Neuronal stem cell (in vitro differentiated cells): Measurements from ENCODE around the gene HADHB.

Experiments used
- DNase-seq: peaks from one replicate; pipeline ENCODE4 v3.0.0-alpha.2; 2013; ENCODE audit warnings: low spot score
- H2AFZ ChIP-seq: one replicate; pipeline ENCODE4 v1.6.1; 2013; ENCODE audit warnings: mild to moderate bottlenecking, low read length, inconsistent platforms
- H2AK5ac ChIP-seq: 2 replicates; pipeline ENCODE4 v1.6.1; 2013; ENCODE audit warnings: low read depth, mild to moderate bottlenecking, inconsistent platforms, low read length, moderate library complexity, mixed read lengths
- H2BK120ac ChIP-seq: 2 replicates; pipeline ENCODE4 v1.6.1; 2013; ENCODE audit warnings: low read depth, mild to moderate bottlenecking, inconsistent platforms, low read length, moderate library complexity, mixed read lengths
- H2BK12ac ChIP-seq: one replicate; pipeline ENCODE4 v1.6.1; 2013; ENCODE audit warnings: low read length, inconsistent platforms
- H2BK15ac ChIP-seq: 2 replicates; pipeline ENCODE4 v1.6.1; 2013; ENCODE audit warnings: mild to moderate bottlenecking, low read length, inconsistent platforms, mixed read lengths
- H2BK5ac ChIP-seq: one replicate; pipeline ENCODE4 v1.6.1; 2013; ENCODE audit warnings: inconsistent platforms, mild to moderate bottlenecking, low read length, moderate library complexity
- H3K14ac ChIP-seq: one replicate; pipeline ENCODE4 v1.6.1; 2013; ENCODE audit warnings: low read length, inconsistent platforms
- H3K18ac ChIP-seq: 2 replicates; pipeline ENCODE4 v1.6.1; 2013; ENCODE audit warnings: low read length, inconsistent platforms
- H3K23ac ChIP-seq: 2 replicates; pipeline ENCODE4 v1.6.1; 2013; ENCODE audit warnings: low read depth, mild to moderate bottlenecking, mixed read lengths, low read length, inconsistent platforms; ENCODE audit not compliant: poor library complexity
- H3K27ac ChIP-seq: replicated peaks from 3 replicates; pipeline ENCODE4 v1.5.1; 2013; ENCODE audit warnings: low read length, inconsistent platforms
- H3K27me3 ChIP-seq, 3 experiments: 2 replicates each; pipeline ENCODE4 v1.6.1; 2013; ENCODE audit warnings: low read length in 3 of 3, mild to moderate bottlenecking in 2 of 3, inconsistent platforms in 1 of 3, low read depth in 1 of 3, mixed read lengths in 1 of 3, moderate library complexity in 1 of 3; ENCODE audit not compliant: control insufficient read depth in 3 of 3, insufficient read depth in 3 of 3
- H3K36me3 ChIP-seq, 2 donors: replicated peaks in 1 of 2; 2 replicates each; pipeline ENCODE4 v1.6.1; 2013; ENCODE audit warnings: low read length in 2 of 2; ENCODE audit not compliant: control insufficient read depth in 2 of 2, insufficient read depth in 2 of 2
- H3K4ac ChIP-seq: 2 replicates; pipeline ENCODE4 v1.6.1; 2013; ENCODE audit warnings: inconsistent platforms, mild to moderate bottlenecking, low read length, moderate library complexity
- H3K4me1 ChIP-seq, 2 donors: 1 replicate in 1 of 2; 2 replicates in 1 of 2; pipeline ENCODE4 v1.6.1; 2013; ENCODE audit warnings: low read length in 2 of 2, low read depth in 1 of 2; ENCODE audit not compliant: control insufficient read depth in 2 of 2, insufficient read depth in 1 of 2
- H3K4me2 ChIP-seq: one replicate; pipeline ENCODE4 v1.6.1; 2013; ENCODE audit warnings: mild to moderate bottlenecking, low read length, inconsistent platforms; ENCODE audit not compliant: insufficient read depth, poor library complexity, severe bottlenecking
- H3K4me3 ChIP-seq, 2 donors: 2 replicates each; pipeline ENCODE4 v1.5.1; 2013; ENCODE audit warnings: low read length in 2 of 2, mild to moderate bottlenecking in 2 of 2, inconsistent platforms in 1 of 2, moderate library complexity in 1 of 2
- H3K79me1 ChIP-seq: one replicate; pipeline ENCODE4 v1.6.1; 2013; ENCODE audit warnings: low read depth, mild to moderate bottlenecking, inconsistent platforms, low read length, moderate library complexity
- H3K9ac ChIP-seq: one replicate; pipeline ENCODE4 v1.6.1; 2013; ENCODE audit warnings: mild to moderate bottlenecking, low read depth, low read length, inconsistent platforms; ENCODE audit not compliant: poor library complexity
- H3K9me3 ChIP-seq, 2 donors: replicated peaks in 1 of 2; 2 replicates each; pipeline versions ENCODE3 to v1.6.1; 2013; ENCODE audit warnings: low read length in 2 of 2, mild to moderate bottlenecking in 2 of 2, inconsistent platforms in 1 of 2, low read depth in 1 of 2, mixed read lengths in 1 of 2, moderate library complexity in 1 of 2; ENCODE audit not compliant: control insufficient read depth in 2 of 2, insufficient read depth in 1 of 2
- H4K8ac ChIP-seq: one replicate; pipeline ENCODE4 v1.6.1; 2013; ENCODE audit warnings: low read depth, mild to moderate bottlenecking, inconsistent platforms, low read length, moderate library complexity
- H4K91ac ChIP-seq: one replicate; pipeline ENCODE4 v1.6.1; 2013; ENCODE audit warnings: low read length, low read depth, mild to moderate bottlenecking, inconsistent platforms; ENCODE audit not compliant: poor library complexity
- WGBS, 2 donors: extraction: QIAGEN DNeasy Blood & Tissue Kit; methylation state at CpG; one replicate each; pipeline ENCODE4 v1.1.7; 2013; ENCODE audit warnings: missing lambda C conversion rate in 2 of 2, mixed read lengths in 1 of 2; ENCODE audit not compliant: insufficient read length in 2 of 2, insufficient replicate concordance in 1 of 2; ENCODE audit errors: extremely low coverage in 2 of 2; 5-methylcytosine and 5-hydroxymethylcytosine counted together

HADHB gene

GRCh38 chr2:26290001-26290400, 45.3 kb downstream of the HADHB start:
- H2BK12ac ChIP-seq, result no peak overlapping the region
- no peak overlapping the region for H2BK5ac ChIP-seq
- no peaks in the 10 kb centered on the region for H3K79me1 ChIP-seq
- H3K4me3 ChIP-seq, result no peak overlapping the region
- H3K14ac ChIP-seq, result no peak overlapping the region
- no peak overlapping the region for H2BK120ac ChIP-seq
- H2BK15ac ChIP-seq, result no peak overlapping the region
- H3K9ac ChIP-seq, result no peak overlapping the region
- no peaks in the 10 kb centered on the region for H3K27me3 ChIP-seq
- H3K18ac ChIP-seq, result no peak overlapping the region
- WGBS, 2 donors, result no CpG with 5 or more reads among the region's 1 CpG
- H4K91ac ChIP-seq, result no peak overlapping the region
- no peak overlapping the region for H2AFZ ChIP-seq
- no peaks in the 10 kb centered on the region for H3K4me1 ChIP-seq
- H2AK5ac ChIP-seq, result no peak overlapping the region
- H3K23ac ChIP-seq, result no peak overlapping the region
- DNase-seq, result no peak
- H3K9me3 ChIP-seq, result no peaks in the 10 kb centered on the region
- H3K4ac ChIP-seq, result no peak overlapping the region
- no peak overlapping the region for H3K4me2 ChIP-seq
- H3K36me3 ChIP-seq, result peaks cover 2 to 44% of the 10 kb centered on the region in 2 donors
- no peak overlapping the region for H3K27ac ChIP-seq
- no peak overlapping the region for H4K8ac ChIP-seq

GRCh38 chr2:26292646-26293045, 47.9 kb downstream of the HADHB start:
- H3K23ac ChIP-seq, result no peak overlapping the region
- H3K14ac ChIP-seq, result no peak overlapping the region
- no peak overlapping the region for H3K18ac ChIP-seq
- no peak overlapping the region for H2BK12ac ChIP-seq
- no peak overlapping the region for H2AK5ac ChIP-seq
- no CpG with 5 or more reads among the region's 6 CpGs for WGBS, 2 donors
- H3K36me3 ChIP-seq, result peaks cover 0 to 22% of the 10 kb centered on the region in 2 donors
- DNase-seq, result no peak
- H3K4me3 ChIP-seq, result no peak overlapping the region
- no peak overlapping the region for H2BK15ac ChIP-seq
- no peaks in the 10 kb centered on the region for H3K79me1 ChIP-seq
- H3K27ac ChIP-seq, result no peak overlapping the region
- H3K4ac ChIP-seq, result no peak overlapping the region
- no peak overlapping the region for H4K8ac ChIP-seq
- no peak overlapping the region for H3K9ac ChIP-seq
- no peak overlapping the region for H2AFZ ChIP-seq
- no peak overlapping the region for H2BK120ac ChIP-seq
- no peaks in the 10 kb centered on the region for H3K9me3 ChIP-seq
- H3K4me1 ChIP-seq, result no peaks in the 10 kb centered on the region
- no peak overlapping the region for H3K4me2 ChIP-seq
- no peaks in the 10 kb centered on the region for H3K27me3 ChIP-seq
- H2BK5ac ChIP-seq, result no peak overlapping the region
- H4K91ac ChIP-seq, result no peak overlapping the region

- Histone ChIP-seq H2BK5ac (no peak overlapping the region), H3K79me1 (no peaks in the 10 kb centered on the region), H3K27me3 (peaks cover 0 to 2% (median 0%) of the 10 kb centered on the region in 3 experiments), H3K23ac (no peak overlapping the region), H2BK15ac (no peak overlapping the region), H4K8ac (no peak overlapping the region), H3K4ac (no peak overlapping the region), H4K91ac (no peak overlapping the region), H3K4me3 (no peak overlapping the region), H3K4me2 (no peak overlapping the region), H3K18ac (no peak overlapping the region), H3K14ac (no peak overlapping the region), H3K9me3 (no peaks in the 10 kb centered on the region), H2BK12ac (no peak overlapping the region), H2AK5ac (no peak overlapping the region), H3K4me1 (peaks cover 11 to 13% of the 10 kb centered on the region in 2 donors), H2BK120ac (no peak overlapping the region), H3K27ac (no peak overlapping the region), H2AFZ (no peak overlapping the region), H3K36me3 (no peaks in the 10 kb centered on the region), H3K9ac (no peak overlapping the region)
- no peak for DNase-seq
- no CpG with 5 or more reads among the region's 1 CpG for WGBS, 2 donors
These were observed 50.8 kb downstream of the HADHB start for GRCh38 chr2:26295511-26295910.

GRCh38 chr2:26297061-26297460, 52.3 kb downstream of the HADHB start:
- Histone ChIP-seq H3K18ac (no peak overlapping the region), H3K79me1 (no peaks in the 10 kb centered on the region), H3K27me3 (peaks cover 0 to 2% (median 0%) of the 10 kb centered on the region in 3 experiments), H3K36me3 (no peaks in the 10 kb centered on the region), H3K9me3 (no peaks in the 10 kb centered on the region), H3K4me3 (no peak overlapping the region), H2BK120ac (no peak overlapping the region), H3K9ac (no peak overlapping the region), H3K27ac (no peak overlapping the region), H3K14ac (no peak overlapping the region), H2BK12ac (no peak overlapping the region), H2BK5ac (no peak overlapping the region), H3K4me1 (peaks cover 19% of the 10 kb centered on the region in 2 donors), H3K4me2 (no peak overlapping the region), H2AK5ac (no peak overlapping the region), H4K8ac (no peak overlapping the region), H4K91ac (no peak overlapping the region), H2AFZ (no peak overlapping the region), H3K4ac (no peak overlapping the region), H3K23ac (no peak overlapping the region), H2BK15ac (no peak overlapping the region)
- DNase-seq, result no peak
- 100% methylated on average over 1 of the region's 3 CpGs; no CpG with 5 or more reads in 1 of the 2 donors for WGBS, 2 donors
